SK-MEL-5 (cell line): ENCODE results near the gene NANOS2. TPM values are rescaled to one million over a fixed set of nuclear protein-coding genes. Genes with fewer than 3 reads are reported as not detected.
A peak's percentile ranks its signal among the peaks of the same experiment; 100 is the strongest.
"Not testable (repeated sequence)": the region's sequence is repeated elsewhere in the genome, so short reads cannot be mapped to it uniquely, and the experiment has no call there.

Experiments used
- DNase-seq: peaks from one replicate; pipeline ENCODE4 v3.0.0-alpha.2; 2016; ENCODE audit warnings: low read depth, low spot score
- in situ Hi-C: cut with HindIII; loops from 2 replicates; pipeline ENCODE4 v1.10.0; 2016; ENCODE audit warnings: low sequenced_read_pairs, high pct_unique_total_duplicates, low pct_unique_long_range_greater_than_20kb
- total RNA-seq: library from RNA; depleted of rRNA; stranded (reverse); fragments of >200 nt; shearing (Covaris generic); gene quantifications from 2 replicates; pipeline ENCODE4 v1.2.3, GENCODE V29; 2014

NANOS2 gene
- total RNA-seq, 1 experiment from 2014 or later = not detected

DNA sequence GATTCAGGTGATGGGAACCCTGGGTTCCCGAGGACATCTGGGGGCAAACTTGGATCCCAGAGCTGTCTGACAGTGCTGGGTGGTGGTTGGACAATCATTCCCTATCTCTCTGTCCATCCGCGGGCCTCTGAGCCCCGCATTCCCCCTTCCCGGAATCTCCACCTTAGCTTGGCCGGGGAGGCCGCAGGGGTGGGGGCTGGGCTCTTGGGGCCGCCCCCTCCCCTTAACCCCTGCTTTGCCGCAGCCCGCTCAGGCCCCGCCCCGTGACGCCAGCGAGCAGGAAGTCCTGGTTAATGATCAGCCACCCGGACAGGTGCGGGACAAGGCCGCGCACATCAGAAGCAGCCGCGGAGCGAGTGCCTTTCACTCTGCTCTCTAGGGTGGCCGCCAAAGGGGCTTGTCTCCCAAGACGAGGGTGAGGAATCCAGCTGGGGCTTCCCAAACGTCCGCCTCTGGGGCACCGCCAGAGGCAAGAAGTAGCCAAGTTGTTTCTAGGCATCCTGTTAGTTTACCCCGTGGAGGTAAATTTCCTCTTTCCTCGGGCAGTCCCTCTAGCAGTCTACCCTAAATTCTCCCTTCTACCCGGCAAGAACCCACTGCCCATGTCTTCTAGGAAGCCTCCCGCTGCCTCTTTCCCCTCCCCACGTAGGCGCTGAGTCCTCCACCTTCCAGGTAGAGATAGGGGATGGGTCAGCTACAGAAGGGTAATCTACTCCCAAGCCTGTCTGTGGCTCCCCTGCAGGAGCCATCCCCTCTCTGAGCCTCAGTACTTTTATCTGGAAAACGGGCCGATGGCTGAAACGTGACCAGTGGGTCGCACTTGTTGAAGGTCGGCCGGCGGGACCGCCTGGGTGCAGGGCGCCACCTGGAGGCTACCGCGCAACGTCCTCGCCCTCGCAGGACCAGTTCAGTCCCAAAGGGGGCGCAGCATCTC, 31.7 kb downstream of the NANOS2 start:
- in situ Hi-C loops = no loop called here
- peak; percentile 79 for DNase-seq

DNA sequence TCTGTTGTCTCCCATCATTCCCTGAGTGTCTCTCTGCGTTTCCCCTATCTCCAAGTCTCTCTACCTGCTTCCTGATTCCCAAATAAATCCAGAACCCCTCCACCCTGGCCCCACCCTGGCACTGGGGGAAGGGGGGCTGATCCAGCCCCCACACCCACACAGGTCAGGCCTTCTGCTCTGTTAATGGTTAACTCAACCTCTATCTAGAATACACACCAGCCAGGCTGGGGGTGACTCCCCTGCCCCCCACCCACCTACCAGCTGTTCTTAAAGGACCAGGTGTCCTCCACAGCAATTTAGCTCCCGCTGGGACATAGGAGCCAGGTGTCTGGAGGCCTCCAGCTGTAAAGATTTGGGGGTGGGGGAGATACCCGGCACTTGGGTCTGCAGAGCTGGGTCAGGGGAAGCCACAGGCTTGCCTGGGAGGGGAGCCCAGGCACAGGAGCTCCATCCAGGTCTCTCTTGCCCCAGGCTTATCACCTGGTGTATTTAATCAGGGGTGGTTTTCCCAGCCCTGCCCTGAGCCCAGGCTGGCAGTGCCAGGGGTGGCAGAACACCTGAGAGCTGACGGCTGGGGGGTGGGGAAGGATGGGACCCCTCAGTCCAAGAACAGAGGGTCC, 32.6 kb downstream of the NANOS2 start:
- DNase-seq = no peak
- in situ Hi-C loops = no loop called here

DNA sequence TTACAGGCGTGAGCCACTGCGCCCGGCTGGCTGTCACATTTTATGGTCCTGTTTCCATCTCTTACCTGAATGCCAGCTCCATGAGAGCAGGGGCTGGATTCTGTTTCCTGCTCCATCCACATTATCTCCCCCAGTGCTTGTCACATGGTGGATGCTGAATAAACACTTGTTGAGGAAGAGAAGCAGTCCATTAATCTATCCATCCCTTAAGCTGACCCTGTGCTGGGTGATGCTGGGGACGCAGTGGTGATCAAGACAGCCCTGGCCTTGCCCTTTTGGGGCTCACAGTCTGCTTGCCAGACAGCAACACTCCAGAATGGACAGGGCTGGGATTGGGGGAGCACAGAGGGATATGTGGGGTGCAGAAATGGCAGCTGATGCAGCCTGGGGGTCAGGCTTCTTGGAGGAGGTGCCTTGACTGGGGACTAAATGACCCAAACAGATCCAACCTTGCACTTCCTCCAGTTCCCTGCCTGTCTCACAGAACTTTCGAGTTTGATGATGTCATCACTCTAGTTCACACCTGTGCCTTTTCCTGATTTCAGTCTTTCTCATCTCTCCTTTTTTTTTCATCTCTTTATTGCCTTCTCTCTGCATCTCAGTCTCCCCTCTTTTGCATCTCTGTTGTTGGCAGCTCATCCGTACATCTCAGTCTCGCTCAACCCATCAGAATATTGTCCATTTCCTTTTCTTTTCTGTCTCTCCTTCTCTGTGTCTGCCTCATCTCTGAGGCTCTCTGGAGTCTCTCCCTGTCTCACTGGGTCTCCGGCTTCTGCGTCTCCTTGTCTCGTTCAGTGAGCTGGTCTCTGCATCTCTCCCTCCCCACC, 33.3 kb downstream of the NANOS2 start:
- no peak for DNase-seq
- in situ Hi-C loops = no loop called here

DNA sequence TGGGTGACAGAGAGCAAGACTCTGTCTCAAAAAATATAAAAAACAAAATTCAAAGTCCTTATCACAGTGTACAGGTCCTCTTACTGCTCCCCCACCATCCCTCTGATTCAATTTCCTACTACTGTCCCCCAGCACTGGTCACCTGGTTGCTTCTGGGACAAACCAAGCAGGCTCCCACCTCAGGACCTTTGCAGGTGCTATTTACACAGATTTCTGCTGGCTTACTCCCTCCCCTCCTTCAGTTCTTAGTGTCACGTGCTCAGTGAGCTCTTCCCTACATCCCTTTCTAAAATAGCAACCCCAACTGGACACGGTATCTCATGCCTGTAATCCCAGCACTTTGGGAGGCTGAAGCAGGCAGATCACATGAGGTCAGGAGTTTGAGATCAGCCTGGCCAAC, 34.6 kb downstream of the NANOS2 start:
- in situ Hi-C loops = no loop called here
- no peak for DNase-seq

DNA sequence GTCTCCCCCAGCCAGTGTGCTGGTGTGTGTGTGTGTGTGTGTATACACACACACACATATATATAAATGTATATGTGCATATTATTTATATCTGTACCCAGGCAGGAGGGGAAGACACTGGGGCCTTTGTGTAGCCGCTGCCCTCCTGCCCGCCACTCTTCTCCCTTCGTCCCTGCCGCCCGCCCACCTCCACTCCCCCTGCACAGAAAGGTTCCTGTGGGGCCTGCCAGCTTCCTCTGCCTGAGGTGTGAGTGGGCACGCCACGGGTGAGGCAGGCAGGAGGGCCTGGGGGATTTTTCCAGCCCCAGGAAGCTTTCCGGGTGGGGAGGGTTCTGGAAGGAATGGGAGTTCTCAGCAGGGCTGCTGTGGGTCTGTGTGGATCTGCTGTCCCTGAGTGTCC, 35.5 kb downstream of the NANOS2 start:
- in situ Hi-C loops = no loop called here
- peak; percentile 22 for DNase-seq

DNA sequence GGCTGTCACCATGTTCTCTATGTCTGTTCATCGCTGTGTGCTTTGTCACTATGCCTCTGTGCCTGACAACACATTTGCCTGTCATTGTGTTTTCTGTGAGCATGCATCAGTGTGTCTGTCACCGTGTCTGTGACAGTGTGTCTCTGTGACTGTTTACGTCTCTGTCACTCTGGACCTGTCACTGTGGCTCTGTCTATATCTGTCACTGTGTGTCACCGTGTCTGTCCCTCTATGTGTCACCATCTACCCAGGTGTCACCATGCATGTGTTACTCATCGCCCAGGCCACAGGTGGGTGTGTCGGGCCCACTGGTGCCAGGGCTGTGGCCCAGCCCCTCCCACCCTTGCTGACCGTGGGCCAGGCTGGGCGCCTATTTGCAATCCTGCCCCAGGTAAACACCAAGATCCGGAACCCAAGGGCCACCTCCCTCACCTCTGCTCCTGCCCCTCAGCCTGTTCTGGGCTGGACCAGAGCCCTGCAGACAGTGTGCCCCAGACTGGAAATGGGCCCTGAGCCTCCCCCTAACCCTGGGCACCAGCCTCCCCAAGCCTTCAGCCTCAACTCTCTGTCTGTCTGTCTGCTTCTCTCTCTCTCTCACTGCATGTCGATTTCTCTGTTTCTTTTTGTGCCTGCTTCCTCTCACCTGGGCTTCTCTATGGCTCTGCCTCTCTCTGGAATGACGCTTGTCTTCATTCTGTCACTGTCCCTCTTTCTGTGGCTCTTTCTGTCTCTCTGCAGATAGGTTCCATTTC, 36.4 kb downstream of the NANOS2 start:
- in situ Hi-C loops = no loop called here
- no peak for DNase-seq

DNA sequence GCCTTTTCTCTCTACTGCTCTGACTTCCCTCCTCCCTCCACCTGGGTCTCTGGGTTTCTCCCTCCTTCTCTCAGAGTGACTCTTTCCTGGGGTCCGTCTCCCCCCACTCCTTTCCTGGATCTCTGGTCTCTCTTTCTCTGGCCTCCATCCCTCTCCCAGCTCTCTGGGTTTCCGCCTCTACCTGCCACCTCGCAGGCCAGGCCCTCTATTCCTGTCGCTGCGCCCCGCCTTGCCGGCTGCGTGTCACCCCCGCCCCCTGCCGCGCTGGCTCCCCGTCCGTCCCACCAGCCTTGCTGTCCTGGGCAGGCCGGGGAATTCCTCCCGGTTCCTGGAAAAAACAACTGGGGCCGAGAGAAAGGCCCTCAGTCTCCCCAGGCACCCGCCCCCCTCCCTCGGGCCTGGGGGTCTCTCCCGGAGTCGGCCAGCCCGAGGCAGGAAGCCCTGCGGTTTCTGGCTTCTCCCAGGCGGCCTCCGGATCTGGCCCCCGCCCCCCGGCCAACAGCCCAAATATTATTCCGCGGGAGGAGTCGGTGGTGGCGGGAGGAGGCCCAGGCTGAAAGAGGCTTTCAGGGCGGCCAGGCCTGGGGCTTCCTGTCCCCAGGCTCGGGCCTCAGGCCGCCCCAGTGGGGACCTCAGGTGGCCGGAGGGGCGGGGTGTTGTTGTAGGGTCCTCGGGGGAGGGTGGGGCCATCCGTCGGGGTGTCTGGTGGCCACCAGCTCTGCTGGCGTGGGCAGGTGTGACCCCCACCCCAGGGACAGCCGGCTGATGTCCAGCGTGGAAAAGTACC, 38.0 kb downstream of the NANOS2 start:
- DNase-seq = no peak
- in situ Hi-C loops = no loop called here

DNA sequence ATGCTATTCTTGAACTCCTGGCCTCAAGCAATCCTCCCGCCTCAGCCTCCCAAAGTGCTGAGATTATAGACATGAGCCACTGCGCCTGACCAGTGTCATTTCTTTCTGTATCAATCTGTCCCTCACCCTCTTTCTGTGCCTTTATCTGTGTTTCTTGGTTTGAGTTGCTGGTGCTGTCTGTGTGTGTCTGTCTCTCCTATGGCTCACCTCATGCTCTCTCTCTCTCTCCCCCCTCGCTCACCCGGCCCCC, 38.5 kb downstream of the NANOS2 start:
- no peak for DNase-seq
- in situ Hi-C loops = no loop called here

DNA sequence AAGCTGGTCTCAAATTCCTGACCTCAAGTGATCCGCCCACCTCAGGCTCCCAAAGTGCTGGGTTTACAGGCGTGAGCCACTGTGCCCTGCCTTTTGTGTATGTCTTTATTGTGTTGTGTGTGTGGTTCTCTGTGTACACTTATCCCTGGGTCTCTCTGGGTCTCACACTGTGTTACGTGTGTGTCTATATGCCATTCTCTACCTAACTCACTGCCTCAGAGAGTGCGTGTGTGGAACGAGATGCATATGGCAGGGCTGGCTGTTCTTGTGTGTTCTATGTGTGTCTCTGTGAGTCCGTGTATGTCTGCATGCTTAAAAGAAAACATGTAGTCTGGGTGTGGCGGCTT, 40.0 kb downstream of the NANOS2 start:
- no peak for DNase-seq
- in situ Hi-C loops = no loop called here

DNA sequence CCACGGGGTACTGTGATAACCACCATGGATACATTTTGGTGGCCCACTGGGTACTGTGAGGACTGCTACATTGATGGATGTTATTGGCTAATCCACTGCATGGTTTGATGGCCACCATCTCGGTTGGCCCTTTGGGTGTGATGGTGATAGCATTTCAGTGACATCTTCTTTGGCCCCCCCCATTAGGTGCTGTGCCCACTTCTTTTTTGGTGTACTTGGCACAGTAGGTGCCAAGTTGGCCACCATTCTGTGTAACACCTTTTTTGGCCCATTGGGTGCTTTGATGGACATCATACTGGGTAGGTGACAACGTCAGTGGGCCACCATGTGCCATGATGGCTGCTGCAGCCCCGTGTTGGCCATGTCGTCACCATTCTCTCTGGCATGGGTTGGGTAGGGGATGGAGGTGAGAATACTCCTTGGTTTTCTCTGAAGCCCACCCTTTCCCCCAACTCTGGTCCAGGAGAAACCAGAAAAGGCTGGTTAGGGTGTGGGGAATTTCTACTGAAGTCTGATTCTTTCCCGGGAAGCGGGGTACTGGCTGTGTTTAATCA, 41.3 kb downstream of the NANOS2 start:
- in situ Hi-C loops = no loop called here
- no peak for DNase-seq

DNA sequence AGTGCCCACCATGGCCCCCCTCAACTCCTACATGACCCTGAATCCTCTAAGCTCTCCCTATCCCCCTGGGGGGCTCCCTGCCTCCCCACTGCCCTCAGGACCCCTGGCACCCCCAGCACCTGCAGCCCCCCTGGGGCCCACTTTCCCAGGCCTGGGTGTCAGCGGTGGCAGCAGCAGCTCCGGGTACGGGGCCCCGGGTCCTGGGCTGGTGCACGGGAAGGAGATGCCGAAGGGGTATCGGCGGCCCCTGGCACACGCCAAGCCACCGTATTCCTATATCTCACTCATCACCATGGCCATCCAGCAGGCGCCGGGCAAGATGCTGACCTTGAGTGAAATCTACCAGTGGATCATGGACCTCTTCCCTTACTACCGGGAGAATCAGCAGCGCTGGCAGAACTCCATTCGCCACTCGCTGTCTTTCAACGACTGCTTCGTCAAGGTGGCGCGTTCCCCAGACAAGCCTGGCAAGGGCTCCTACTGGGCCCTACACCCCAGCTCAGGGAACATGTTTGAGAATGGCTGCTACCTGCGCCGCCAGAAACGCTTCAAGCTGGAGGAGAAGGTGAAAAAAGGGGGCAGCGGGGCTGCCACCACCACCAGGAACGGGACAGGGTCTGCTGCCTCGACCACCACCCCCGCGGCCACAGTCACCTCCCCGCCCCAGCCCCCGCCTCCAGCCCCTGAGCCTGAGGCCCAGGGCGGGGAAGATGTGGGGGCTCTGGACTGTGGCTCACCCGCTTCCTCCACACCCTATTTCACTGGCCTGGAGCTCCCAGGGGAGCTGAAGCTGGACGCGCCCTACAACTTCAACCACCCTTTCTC, 42.3 kb downstream of the NANOS2 start:
- no peak for DNase-seq
- in situ Hi-C loops = no loop called here

DNA sequence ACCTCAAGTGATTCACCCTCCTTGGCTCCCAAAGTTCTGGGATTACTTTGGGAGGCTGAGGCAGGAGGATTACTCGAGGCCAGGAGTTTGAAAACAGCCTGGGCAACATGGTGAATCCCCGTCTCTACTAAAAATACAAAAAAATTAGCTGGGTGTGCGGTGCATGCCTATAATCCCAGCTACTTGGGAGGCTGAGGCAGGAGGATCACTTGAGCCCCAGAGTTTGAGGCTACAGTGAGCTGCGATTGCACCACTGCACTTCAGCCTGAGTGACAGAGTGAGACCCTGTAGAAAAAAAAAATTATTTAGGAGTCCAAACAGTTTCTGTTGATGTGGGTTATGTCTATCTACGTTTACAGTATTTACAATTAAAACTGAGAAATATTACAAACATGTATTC, 43.8 kb downstream of the NANOS2 start:
- in situ Hi-C loops = no loop called here

DNA sequence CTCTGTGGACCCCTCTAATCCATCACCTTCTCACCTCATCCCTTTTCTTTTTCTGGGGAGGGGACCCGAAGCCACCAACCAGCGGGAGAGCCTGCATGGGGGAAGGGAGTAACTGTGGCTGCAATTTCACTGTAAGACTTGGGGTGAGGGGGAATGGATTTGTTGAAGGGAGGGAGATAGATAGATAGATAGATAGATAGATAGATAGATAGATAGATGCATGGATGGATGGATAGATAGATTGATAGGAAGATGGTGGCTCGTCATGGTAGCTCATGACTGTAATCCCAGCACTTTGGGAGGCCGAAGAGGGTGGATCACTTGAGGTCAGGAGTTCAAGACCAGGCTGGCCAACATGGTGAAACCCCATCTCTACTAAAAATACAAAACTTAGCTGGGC, 47.3 kb downstream of the NANOS2 start:
- in situ Hi-C loops, DNase-seq: not testable (repeated sequence)

More for the DNA sequence above, 43.8 kb downstream of the NANOS2 start:
- no peak for DNase-seq

DNA sequence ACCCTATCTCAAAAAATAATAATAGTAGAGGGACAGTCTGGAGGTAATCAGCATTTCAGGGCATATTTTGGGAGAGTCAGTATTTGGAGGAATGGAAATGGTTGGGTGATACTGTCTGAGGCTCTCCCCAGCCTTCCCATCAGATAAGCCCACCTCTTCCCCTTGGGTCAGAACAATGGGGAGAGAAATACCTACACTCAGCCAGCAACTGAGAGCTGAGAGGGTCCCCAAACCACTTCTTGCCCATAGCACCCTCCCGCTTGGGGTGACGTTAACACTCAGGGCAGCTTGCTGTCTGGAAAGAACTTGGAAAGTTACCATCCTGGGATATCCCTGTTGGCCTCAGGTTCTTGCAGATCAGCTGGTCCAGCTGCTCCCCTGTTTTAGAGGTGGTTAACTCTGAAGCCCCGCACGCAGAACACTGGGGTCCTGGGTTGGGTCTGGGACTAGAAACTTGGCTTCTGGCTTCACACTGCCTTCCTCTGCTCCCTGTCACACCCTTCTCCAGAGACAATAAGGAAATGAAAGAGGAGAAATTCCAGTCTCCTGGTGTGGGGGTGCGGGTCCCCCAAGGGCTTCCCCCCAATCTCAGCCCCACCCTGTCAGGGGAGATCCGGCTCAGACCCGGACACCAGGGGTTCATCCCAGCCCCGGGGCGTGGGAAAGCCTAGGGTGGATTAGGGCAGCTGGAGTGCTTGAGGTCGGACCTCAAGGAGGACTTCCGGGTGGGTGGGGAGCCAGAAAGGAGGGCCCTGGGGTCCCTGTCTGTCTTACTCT, 48.0 kb downstream of the NANOS2 start:
- in situ Hi-C loops = no loop called here
- no peak for DNase-seq

DNA sequence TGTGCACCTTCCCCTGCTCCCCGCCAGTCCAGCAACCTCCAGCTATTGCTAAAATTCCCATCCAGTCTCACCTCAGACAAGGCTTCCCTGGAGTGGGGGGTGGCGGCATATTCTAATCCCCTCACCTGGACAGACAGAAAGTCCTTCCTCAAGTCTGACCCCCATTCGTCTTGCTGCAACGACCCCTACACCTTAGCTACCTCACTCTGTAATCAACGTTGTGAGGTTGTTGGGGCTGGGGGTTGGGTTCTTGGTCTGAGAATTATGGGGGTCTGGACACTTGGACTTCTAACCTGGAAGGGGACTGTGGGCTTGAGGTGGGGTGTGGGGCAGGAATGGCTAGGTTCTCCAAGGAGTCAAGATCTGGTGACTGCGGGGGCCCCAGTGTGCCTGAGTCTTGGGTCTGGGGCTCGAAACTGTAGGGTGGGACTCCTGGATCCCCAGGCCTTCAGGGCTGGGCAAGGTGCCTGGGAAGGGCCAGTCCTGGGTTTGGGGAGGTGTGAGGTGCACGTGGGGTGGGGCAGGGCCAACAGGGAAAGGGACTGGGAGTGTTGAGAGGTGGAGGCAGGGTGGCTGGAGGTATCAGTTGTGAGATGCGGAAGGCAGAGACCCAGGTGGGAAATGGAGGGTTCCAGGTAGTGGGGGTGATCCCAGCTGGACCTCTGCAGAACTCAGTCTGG, 49.2 kb downstream of the NANOS2 start:
- no peak for DNase-seq
- in situ Hi-C loops = no loop called here
